ENCODE data around the gene MAPKBP1. TPM values are rescaled to one million over a fixed set of nuclear protein-coding genes. Genes with fewer than 3 reads are reported as not detected.

MAPKBP1 gene
- total RNA-seq, 1 donor from 2014 or later = 54.3 TPM

DNA sequence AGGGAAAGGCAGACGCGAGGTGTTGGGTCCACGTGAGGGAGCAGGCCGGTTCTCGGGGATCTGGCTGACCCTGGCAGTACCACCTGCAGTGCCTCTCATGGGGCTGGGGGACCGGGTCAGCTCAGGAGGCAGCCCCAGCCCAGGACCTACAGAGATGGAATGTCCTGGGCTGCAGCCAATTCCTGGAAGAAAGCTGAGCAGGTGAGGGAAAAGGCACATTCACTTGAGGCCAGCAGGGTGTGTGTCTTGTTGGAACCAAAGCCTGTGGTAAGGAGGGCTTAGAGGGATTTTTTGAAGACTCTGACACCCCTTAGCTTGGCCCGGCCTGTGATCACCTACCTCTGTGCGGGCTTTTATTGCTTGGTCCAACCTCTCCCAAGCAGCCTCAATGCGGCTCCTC, 80.2 kb downstream of the MAPKBP1 start:
- DNase-seq (ENCODE audit: low spot score) = no peak
- intact Hi-C loops (cut with DNase I) = no loop called here
- no peak for ATAC-seq

DNA sequence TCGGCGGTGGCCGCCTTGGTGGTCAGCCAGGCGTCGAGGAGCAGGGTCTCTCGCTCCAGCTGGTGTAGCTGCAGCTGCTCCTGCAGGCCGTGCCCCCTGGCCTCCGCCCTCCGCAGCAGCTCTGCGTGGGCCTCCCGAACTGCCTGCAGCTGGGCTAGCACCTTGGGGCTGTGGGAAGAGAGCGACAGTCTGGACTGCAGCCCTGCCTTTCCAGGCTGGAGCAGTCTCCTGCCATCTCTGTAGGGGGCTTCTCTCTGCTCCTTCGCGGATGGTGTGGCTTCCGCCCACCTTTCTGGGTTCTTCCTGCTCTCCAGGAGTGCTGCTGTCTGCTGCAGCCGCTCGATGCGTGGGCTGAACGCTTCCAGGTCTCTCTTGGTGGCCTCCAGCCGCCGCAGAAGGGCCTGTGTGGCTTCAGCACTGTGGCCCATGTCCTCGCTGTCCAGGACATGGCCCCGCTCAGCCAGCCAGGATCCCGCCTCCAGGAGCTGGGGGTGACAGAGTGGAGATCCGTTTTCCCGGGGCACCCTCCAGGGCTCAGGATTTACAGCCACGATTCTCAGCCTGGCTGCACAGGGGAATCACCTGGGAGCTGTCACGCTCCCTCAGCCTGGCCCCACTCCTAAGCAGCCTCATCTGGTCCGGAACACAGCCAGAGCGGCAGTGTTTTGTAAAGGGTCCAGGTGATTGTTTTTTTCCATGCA, 81.1 kb downstream of the MAPKBP1 start:
- DNase-seq (ENCODE audit: low spot score) = no peak
- intact Hi-C loops (cut with DNase I) = no loop called here
- no peak for ATAC-seq

DNA sequence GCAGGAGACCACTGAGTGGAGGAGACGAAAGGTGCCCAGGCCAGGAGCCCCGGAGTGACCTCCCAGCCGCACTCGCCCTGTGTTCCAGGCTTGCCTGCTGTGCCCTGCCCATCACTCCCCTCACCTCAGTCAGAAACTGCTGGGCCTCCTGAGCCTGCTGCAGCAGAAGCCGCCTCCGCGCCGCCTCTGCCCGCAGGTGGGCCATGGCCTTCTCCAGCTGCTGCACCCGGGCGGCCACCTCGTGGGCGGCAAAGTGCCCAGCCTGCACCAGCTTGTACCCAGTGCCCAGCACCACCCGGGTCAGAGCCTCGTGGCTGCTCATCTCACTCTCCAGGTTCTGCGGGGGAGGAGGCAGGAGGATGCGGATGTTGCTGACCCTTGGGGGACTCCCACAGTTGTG, 82.0 kb downstream of the MAPKBP1 start:
- ATAC-seq (no peak), DNase-seq (ENCODE audit: low spot score) (no peak)
- intact Hi-C loops (cut with DNase I) = no loop called here

DNA sequence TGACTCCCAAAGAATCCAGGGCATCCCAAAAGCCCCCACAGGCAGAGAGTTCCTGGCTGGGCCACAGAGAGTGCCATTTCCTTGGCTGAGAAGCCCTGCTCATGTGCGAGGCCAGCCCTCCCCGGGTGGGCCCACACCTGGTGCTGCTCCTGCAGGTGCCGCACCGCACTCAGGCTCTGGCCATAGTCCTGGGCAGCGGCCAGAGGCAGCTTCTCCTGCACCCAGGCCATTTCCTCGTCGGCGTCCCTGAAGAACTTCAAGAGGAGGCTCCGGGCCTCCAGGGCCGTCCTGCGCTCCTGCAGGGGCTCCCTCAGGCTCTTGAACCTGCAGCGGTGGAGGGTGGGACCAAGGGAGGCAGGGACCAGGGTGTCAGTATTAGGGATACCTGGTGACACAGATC, 82.4 kb downstream of the MAPKBP1 start:
- DNase-seq (ENCODE audit: low spot score) = no peak
- no peak for ATAC-seq
- intact Hi-C loops (cut with DNase I) = no loop called here

DNA sequence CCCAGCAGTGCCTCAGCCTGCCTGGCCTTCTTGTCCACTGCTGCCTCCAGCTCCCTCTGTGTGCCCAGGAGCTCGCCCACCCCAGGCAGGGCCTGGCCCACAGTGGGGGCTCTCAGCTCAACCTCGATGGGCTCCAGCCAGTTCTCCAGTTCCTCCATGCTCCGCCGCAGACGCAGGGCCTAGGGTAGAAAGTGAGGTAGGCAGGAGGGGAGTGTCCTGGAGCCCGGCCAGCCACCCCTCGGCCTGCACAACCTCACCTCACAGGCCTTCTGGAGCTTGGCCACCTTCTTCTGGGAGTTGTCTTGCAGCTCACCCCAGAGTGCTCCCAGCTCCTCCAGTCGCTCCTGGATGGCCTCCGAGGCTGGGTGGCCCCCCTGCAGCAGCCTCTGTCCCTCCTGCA, 83.0 kb downstream of the MAPKBP1 start:
- no peak for ATAC-seq

DNA sequence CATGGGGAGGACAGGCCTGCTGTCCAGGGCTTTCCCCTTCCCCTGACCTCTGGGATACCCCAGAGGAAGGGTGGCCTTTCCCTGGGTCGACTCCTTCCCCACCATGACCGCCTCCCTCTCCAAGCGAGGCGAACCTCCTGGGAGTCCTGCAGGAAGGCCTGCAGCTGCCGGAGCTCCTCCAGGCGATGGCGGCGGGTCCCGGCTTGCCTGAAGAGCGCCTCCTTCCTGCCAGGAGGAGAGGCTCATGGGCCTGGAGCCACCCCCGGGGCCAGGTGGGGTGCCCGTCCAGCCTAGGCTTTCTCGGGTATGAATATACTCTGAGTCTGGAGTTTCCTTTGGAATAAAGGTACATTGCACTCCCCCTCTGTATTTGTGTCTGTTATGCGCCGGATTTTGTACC, 84.5 kb downstream of the MAPKBP1 start:
- no peak for ATAC-seq
- DNase-seq (ENCODE audit: low spot score) = no peak
- intact Hi-C loops (cut with DNase I) = no loop called here

More for the DNA sequence above, 83.0 kb downstream of the MAPKBP1 start:
- no peak for DNase-seq (ENCODE audit: low spot score)
- intact Hi-C loops (cut with DNase I) = no loop called here

DNA sequence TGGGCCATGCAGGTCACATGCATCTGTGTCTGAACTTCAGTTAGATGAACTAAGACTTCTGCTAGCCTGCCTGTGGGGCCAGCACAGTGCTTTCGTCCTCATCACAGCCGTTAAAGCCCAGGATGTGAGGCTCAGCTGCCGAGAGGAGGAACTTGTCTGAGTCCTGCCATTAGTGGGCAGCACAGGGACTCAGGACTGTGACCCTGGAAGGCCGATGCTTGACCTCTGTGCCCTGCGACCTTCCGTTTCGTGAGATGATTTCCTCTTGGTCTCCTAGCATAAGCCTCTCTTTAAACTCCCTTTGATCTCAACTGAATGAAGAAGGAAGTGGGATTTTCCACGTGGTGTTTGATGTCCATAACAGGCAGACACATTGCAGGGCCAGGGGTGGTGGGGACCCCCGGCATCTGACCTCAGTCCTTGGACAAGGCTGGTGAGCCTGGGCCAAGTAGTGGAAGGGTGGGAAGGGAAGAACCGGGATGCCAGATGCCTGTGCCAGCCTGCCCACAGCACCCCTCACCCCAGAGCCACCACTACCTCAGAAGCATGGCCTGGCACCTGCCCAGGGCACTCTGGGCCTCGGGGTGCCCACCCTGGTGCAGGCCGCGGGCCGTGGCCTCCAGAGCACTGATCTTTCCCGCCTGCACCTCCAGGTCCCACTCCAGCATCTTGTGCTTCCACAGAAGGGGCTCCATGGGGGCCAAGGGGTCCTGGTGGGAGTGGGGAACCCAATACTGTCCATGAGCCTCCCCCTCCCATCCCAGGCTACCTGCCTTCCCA, 86.0 kb downstream of the MAPKBP1 start:
- DNase-seq (ENCODE audit: low spot score) (no peak), ATAC-seq (no peak)
- intact Hi-C loops (cut with DNase I) = no loop called here

DNA sequence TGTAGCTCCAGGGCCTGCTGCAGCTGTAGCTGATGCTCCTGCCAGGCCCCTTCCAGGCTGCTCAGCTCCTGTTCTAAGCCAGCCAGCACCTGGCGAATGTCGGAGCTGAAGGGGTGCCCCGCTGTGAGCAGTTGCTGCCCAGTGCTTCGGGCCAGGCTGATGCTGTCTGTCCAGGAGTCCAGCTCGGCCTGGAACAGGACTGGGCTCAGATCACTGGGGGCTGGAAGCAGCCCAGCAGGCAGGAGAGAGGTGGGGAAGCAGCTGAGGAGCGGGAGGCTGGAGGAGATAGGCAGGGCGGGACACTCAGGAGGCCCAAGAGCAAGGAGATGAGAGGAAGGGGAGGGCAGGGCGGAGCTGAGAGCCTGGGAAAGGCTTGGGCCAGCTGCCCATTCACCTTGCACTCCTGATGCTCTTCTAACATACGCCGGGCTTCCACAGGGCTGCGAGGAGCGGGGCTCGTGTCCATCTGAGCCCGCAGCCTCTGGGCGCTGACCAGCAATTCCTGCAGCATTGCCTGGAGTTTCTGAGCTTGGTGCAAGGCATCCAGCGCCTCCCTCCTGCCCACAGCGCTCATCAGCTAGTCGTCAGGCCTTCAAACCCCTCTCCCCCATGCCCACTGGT, 87.6 kb downstream of the MAPKBP1 start:
- intact Hi-C loops (cut with DNase I) = no loop called here
- no peak for ATAC-seq

DNA sequence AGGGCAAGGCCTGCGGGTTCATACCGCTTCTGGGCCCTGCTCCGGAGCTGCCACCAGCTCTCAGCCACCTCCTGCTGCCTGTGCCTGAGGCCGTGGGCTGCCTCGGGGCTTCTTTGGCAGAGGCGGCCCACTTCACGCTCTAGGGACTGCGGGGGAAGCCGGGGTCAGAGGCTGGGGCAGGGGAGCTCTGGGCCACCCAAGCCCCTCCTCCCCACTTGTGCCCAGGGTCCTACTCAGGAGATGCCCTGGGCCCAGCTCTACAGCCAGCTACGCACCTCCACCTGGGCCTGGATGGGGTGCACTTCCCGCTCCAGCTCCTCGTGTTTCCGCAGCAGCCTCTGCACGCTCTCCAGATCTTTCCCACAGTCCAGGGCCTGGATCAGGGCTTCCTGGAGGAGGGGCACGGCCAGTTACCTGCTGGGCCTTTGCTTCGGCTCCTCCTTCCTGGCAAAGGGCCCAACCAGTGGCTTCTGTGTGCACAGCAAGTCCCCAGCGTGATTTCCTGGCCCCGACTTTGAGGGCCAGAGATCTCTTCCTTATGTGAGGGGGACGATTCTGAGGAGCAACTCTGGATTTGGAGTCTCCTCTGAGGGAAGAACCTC, 88.3 kb downstream of the MAPKBP1 start:
- ATAC-seq = no peak
- intact Hi-C loops (cut with DNase I) = no loop called here
- no peak for DNase-seq (ENCODE audit: low spot score)

More for the DNA sequence above, 87.6 kb downstream of the MAPKBP1 start:
- DNase-seq (ENCODE audit: low spot score) = no peak

DNA sequence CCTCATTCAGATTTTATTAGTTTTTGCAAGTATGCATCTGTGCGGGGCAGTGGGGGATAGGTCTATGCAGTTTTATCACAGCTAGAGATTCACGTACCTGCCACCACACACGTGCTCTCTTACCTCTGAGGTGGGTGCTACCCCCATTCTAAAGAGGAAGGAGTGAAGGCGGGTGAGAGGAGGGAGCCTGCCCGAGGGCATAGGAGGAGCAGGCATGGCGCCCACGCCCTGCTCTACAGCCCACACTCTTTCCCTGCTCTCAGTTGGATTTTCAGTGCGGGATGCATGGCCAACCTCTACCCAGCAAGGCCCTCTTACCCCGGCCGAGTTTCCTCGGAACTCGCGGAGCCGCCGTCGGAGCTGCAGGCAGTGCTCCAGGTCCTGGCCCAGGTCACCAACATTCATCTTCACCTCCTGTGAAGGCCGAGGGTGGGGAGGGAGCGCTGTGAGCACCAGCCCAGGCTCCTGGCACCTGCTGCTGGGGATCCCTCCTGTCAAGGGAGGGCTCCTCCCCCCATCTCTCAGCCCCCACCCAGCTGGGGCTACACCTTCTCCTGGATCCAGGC, 91.3 kb downstream of the MAPKBP1 start:
- DNase-seq (ENCODE audit: low spot score) (no peak), ATAC-seq (no peak)
- intact Hi-C loops (cut with DNase I) = no loop called here

DNA sequence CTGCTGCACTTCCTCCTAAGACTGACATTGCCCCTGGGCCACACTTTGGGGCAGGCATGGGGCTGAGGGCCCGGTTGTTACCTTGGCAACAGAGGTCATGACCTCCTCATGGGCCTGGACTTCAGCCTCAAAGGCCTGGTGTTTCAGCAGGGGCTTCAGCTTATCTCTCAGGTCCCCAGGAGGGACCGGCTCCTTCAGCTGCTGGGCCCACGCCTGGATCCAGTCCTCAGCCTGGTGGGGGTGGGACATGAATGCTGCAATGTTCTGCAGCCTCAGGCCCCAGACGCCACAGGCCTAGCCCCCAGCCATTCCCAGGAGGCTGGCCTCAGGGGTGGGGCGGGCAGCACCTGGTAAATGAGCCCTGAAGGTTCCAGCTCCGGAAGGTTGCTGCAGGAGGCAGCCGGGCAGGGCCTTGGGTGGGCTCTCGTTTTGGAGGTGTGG, 92.0 kb downstream of the MAPKBP1 start:
- no peak for ATAC-seq
- intact Hi-C loops (cut with DNase I) = no loop called here
- no peak for DNase-seq (ENCODE audit: low spot score)

DNA sequence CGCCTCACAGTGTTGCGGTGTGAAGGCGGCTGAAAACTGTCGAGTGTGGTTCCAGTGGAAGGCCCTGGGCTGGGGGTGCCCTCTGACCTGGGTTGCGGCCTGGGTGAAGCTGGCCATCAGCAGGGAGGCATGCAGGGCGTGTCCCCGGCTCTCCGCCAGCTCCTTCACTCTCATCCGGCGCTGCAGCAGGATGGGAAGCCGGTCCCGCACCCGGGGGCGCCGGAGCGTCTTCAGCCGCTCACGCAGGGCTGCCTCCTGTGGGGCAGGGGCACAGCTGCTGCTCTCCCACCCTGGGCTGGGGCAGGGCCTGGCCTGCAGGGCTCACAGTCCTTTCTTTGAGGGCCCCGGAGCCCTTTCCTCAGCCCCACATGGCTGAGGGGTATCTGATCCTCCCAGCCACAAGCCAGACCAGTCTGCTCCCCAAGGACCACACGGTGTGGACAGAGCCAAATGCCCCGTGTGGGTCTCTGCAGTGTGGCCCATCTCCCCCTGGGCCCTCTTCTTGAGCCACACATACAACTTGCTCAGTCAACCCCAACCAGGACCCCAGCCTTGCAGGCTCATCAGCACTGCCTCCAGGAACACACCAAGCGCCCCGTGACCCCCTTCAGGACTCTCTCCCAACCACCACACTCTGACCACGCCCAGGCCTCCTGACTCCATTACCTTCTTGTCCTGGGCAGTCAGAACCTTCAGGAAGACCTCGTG, 92.7 kb downstream of the MAPKBP1 start:
- ATAC-seq = no peak
- no peak for DNase-seq (ENCODE audit: low spot score)
- intact Hi-C loops (cut with DNase I) = no loop called here

DNA sequence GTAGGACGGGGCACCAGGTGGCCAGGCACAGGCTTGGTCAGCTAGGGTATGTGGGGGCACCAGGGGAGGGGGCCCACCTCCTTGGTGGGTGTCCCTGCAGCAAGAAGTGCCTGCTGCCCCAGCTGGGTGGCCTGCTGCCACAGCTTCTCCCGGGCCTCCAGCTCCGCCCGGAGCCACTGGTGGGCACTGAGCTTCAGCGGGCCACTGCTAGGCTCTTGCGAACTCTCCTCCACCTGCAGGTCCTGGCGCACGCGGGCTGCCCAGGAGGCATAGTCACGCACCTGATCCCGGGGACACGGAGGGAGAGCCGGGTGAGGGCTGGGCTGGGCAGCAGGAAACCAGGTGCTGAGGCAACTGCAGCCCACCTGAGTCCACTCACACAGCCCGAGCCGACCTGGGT, 94.0 kb downstream of the MAPKBP1 start:
- intact Hi-C loops (cut with DNase I) = no loop called here
- no peak for ATAC-seq

DNA sequence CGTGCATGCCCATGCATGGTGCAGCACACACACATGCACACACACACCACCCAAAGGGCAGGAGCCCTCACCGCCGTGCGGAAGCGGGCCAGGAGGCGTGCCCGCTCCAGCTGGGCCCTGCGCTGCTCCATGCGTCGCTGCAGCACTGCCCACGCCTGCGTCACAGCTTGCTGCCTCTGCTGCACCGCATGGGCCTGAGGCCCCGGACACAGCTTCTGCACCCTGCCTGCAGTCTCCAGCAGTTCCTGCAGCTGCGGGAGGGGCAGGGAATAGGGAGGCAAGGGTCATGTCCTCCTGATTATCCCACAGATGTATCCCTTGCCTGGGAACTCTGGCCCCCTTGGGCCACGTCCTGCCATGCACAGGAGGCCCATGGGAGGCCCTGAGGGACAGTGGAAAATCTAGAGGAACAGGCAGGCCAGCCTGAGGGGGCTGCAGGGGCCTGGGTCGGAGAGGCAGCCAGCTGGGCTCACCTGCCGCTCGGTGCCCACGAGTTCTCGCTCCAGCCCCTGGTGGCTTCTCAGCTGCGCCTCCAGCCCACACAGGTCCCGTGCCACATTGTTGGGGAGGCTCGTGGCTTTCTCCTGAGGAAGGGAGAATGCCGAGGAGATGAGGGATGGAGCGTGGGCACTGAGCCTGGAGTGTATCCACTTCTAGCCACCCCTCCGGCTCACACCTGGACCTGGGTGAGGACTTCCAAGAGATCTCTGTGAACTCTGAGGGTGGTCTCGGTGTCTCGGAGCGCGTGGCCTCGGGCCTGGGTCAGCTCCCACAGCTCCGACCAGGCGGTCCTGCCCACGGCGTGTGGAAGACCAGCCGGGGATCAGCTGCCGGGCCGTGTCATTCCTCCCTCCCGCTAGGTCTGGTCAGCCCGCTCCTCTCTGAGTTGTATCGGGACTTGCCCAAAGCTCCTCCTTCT, 95.7 kb downstream of the MAPKBP1 start:
- ATAC-seq (no peak), DNase-seq (ENCODE audit: low spot score) (no peak)
- intact Hi-C loops (cut with DNase I) = no loop called here

More for the DNA sequence above, 94.0 kb downstream of the MAPKBP1 start:
- no peak for DNase-seq (ENCODE audit: low spot score)

DNA sequence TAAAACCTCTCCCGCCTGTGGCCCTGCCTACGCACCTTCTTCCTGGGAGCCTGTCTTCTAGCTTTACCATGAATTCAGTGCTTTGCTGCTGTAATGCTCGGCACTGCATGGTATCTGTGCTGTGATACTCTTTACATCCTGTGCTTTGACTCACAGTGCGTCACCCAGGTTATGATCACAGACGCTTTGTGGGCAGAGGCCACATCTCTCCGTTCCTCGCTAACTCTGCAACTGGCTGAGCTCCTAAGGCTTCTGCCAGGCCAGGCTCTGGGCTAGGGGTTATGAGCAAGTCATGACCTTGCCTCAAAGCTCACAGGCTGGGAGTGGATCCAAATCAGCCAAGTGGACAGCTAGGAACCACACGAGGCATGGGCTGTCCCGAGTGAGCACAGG, 96.4 kb downstream of the MAPKBP1 start:
- intact Hi-C loops (cut with DNase I) = no loop called here
- ATAC-seq (peak; percentile 29), DNase-seq (ENCODE audit: low spot score) (no peak)

DNA sequence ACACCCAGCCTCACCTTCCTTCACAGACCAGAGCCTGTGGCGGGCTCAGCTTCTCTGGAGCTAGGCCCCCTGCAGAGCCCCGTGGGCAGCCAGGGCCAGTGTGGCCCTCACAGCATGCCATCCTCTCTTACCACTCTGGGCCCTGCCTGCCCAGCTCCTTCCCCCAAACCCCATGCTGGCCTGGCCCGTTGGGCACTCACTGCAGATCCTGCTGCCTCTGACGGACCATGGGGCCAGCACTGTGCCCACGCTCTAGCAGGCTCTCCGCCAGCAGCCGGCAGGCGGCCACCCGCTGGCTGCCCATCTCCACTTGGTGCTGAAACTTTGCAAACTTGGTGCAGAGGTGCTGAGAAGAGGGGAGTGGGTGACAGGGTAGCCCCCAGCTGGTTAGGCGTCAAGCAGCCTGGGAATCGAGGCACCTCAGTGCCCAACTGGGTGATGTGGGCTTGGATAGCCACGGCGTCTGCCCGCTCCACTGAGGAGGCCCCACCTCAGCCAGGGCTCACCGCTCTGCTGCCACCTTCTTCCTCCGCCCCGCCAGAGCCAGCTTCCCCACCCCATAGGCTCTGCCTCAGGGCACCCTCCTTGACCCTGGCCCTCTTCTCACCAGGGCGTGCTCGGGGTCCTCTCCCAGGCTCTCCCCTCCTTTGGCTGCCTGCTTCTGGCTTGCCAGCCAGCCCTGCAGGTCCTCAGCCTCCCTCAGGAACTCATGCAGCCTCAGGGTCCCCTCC, 97.1 kb downstream of the MAPKBP1 start:
- intact Hi-C loops (cut with DNase I) = no loop called here
- ATAC-seq (peak; percentile 18), DNase-seq (ENCODE audit: low spot score) (no peak)

DNA sequence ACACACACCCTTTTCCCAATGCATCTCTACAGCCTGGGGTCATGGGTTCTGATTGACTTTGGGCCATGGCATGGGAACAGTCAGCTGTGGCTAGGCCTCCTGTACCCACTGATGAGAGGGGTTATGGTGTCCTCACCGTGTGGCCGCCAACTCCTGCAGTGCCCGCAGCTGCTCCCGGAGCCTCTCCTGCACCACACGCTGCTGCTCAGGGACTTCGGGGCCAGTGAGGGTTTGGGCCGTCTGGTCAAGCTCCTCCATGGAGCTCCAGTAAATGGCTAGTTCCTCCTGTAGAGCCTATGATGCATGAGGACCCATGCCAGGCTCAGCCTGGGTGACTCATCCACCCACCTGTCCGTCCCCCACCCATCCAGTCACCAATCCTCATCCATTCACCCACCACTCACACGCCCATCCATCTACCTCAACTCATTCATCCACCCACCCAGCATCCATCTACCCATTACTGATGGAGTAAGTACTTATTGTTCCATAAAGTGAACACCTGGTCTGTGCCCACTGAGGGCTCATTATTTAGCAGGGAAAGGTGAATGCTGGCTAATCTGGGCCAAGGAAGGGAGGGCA, 98.0 kb downstream of the MAPKBP1 start:
- no peak for ATAC-seq
- intact Hi-C loops (cut with DNase I) = no loop called here

More for the DNA sequence above, 98.0 kb downstream of the MAPKBP1 start:
- no peak for DNase-seq (ENCODE audit: low spot score)
